Heart right ventricle (tissue), 16 donors: ENCODE results near the gene STXBP3. TPM values are rescaled to one million over a fixed set of nuclear protein-coding genes. Genes with fewer than 3 reads are reported as not detected.

ENCODE experiments used
- ATAC-seq, 8 donors: fragments of 200-7000 bp; cut with Tn5 transposase; one replicate each; pipeline ENCODE4 v1.9.1; 2020; ENCODE audit warnings: mild to moderate bottlenecking in 8 of 8, moderate library complexity in 8 of 8, moderate number of reproducible peaks in 1 of 8
- DNase-seq, 2 donors: peaks; one replicate each; pipeline ENCODE4 v3.0.0-alpha.2; 2020
- H3K27ac ChIP-seq, 10 donors: fragments of 200-600 bp; sonication (generic) in 2 of 10; one replicate each; pipeline versions ENCODE4 v1.5.0 to v1.8.0; 2020 to 2022; ENCODE audit warnings: mild to moderate bottlenecking in 3 of 10
- H3K27me3 ChIP-seq, 7 donors: fragments of 200-600 bp; one replicate each; pipeline ENCODE4 v1.8.0; 2021 to 2022; ENCODE audit warnings: mild to moderate bottlenecking in 2 of 7
- H3K36me3 ChIP-seq, 9 donors: fragments of 200-600 bp; sonication (generic) in 1 of 9; one replicate each; pipeline versions ENCODE4 v1.5.0 to v1.8.0; 2020 to 2022; ENCODE audit warnings: mild to moderate bottlenecking in 2 of 9
- H3K4me1 ChIP-seq, 9 donors: fragments of 200-600 bp; sonication (generic) in 1 of 9; one replicate each; pipeline versions ENCODE4 v1.5.0 to v1.8.0; 2020 to 2022; ENCODE audit warnings: mild to moderate bottlenecking in 4 of 9
- H3K4me3 ChIP-seq, 10 donors: fragments of 200-600 bp; sonication (generic) in 2 of 10; one replicate each; pipeline versions ENCODE4 v1.5.0 to v1.8.0; 2020 to 2022; ENCODE audit warnings: mild to moderate bottlenecking in 7 of 10, moderate library complexity in 2 of 10
- H3K9me3 ChIP-seq, 11 donors: fragments of 200-600 bp in 10 of 11; sonication (generic) in 2 of 11; one replicate each; pipeline versions ENCODE4 v1.5.0 to v1.8.0; 2013 to 2022; ENCODE audit warnings: mild to moderate bottlenecking in 2 of 11, control low read depth in 1 of 11, moderate library complexity in 1 of 11
- WGBS, 2 donors: extraction: QIAGEN DNeasy Blood & Tissue Kit; methylation state at CpG; one replicate each; pipeline ENCODE4 v1.1.7; 2013; ENCODE audit warnings: inconsistent platforms in 1 of 2; 5-methylcytosine and 5-hydroxymethylcytosine counted together
- intact Hi-C, 10 donors: fragments of 100-400 bp; cut with DNase I; formaldehyde crosslinking; loops; one replicate each; pipeline versions ENCODE4 v1.11.1 to v1.14.2; 2022
- polyA plus RNA-seq, 2 donors: library from polyadenylated mRNA; stranded (reverse); fragments of 200-250 nt; gene quantifications; one replicate each; pipeline ENCODE4 v1.2.3, GENCODE V29; 2013
- total RNA-seq, 10 donors: library from RNA; stranded (reverse); fragmentation: NEBNext Ultra II Directional in 3 of 10; extraction: Animal tissue kit (Norgen Biotek cat#: 25700) in 3 of 10; gene quantifications; one replicate each; pipeline versions ENCODE4 v1.2.1 to v1.2.4, GENCODE V29; 2021 to 2023
- TF ChIP-seq, protein P1 (sequence below), 9 donors: fragments of 200-600 bp; sonication (generic) in 2 of 9; IDR thresholded peaks; one replicate each; pipeline versions ENCODE4 v1.5.0 to v1.8.0; 2021 to 2022; ENCODE audit warnings: antibody characterized with exemption in 9 of 9, mild to moderate bottlenecking in 5 of 9, moderate library complexity in 1 of 9
- donor health status: Arrhythmogenic right ventricular cardiomyopathy.
- donor health status: ischemic (EF 13 %, LVEDD 7.1; RV severe dilation, severe dysfunction).
- donor health status: healthy with polysubstance abuse.
- donor health status: DM: no; HTN: yes; CAD: no.
- donor health status: DM: no; HTN: no; CAD: no.
- donor health status: ischemic (EF 25% LVEDD 6.9; RV normal size, moderate dysfunction).
- donor health status: ischemic (EF 25% LVEDD 5.7; RV mildly dilated, moderate dysfunction).
- donor health status: healthy.
- donor health status: DM: yes; HTN: yes; CAD: no.
- donor health status: Ischemic cardiomyopathy.
- donor health status: ischemic (EF 35%, LVEDD 5.7; RV mildly dilated, moderate dysfunction).
- donor health status: nonischemic (EF 11% LVEDD 7.7; RV severe dilation, severe dysfunction).
- donor health status: DM: yes; HTN: yes; CAD: no.
- donor health status: PGD.
- donor health status: ischemic (EF 29% LVEDD 5.4; RV normal size, mild dysfunction).
- donor health status: nonischemic (EF 23%, LVEDD 6.1; RV moderate dilation, normal function).

STXBP3 gene
- total and polyA plus RNA-seq, 12 donors: 18.1 to 34.5 (median 22.9) TPM

DNA sequence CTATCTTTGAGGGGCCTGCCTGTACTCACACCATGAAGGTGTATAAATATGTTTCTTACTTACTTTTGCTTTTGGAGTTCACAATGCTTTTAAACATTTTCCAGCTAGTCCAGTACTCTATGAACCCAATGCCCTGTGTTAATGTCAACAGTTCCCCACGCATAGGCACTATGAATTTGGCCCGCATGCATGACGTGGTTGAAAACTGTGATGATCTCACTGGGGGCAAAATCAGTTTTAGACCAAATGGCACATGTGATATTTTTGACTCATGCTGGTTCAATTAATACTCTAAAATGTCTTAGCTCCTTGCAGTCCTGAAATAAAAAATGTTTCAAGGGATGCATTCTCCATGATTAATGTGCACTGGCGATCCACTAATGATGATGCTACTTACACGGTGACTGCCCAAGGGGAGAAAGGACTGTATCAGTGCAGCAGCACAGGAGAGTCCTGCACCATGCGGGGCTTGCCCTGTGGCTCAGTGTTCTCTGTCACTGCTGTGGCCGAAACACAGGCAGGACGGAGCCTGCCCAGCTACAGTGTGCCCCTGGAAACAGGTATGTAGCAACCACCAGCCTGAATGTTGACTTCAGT is 18.0 kb upstream of the STXBP3 start:
- Histone ChIP-seq H3K9me3 (no peaks in the 10 kb centered on the region), H3K4me3 (no peak overlapping the region), H3K27ac (no peak overlapping the region), H3K4me1 (peaks cover 0 to 1% (median 0%) of the 10 kb centered on the region in 9 donors), H3K27me3 (no peaks in the 10 kb centered on the region), H3K36me3 (no peaks in the 10 kb centered on the region)
- intact Hi-C loops: no loop called here
- no peak for ATAC-seq
- TF ChIP-seq, protein P1, sequence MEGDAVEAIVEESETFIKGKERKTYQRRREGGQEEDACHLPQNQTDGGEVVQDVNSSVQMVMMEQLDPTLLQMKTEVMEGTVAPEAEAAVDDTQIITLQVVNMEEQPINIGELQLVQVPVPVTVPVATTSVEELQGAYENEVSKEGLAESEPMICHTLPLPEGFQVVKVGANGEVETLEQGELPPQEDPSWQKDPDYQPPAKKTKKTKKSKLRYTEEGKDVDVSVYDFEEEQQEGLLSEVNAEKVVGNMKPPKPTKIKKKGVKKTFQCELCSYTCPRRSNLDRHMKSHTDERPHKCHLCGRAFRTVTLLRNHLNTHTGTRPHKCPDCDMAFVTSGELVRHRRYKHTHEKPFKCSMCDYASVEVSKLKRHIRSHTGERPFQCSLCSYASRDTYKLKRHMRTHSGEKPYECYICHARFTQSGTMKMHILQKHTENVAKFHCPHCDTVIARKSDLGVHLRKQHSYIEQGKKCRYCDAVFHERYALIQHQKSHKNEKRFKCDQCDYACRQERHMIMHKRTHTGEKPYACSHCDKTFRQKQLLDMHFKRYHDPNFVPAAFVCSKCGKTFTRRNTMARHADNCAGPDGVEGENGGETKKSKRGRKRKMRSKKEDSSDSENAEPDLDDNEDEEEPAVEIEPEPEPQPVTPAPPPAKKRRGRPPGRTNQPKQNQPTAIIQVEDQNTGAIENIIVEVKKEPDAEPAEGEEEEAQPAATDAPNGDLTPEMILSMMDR (IDR thresholded peaks at IDR 0.05): no peak
- no peak for DNase-seq
- 87 to 98% methylated on average over 8 of the region's 8 CpGs for WGBS, 2 donors

- no peak overlapping the region for H3K27ac ChIP-seq
- peaks cover 0 to 1% (median 0%) of the 10 kb centered on the region in 7 donors for H3K27me3 ChIP-seq
- no peaks in the 10 kb centered on the region for H3K4me1 ChIP-seq
- H3K4me3 ChIP-seq: no peak overlapping the region
- TF ChIP-seq, protein P1 (IDR thresholded peaks at IDR 0.05): no peak
- no peaks in the 10 kb centered on the region for H3K36me3 ChIP-seq
- no peak for DNase-seq
- ATAC-seq: no peak
- intact Hi-C loops: no loop called here
- no peaks in the 10 kb centered on the region for H3K9me3 ChIP-seq
- 92 to 94% methylated on average over 4 of the region's 4 CpGs for WGBS, 2 donors
Measured at GRCh38 chr1:108729481-108729880, 17.0 kb upstream of the STXBP3 start.

DNA sequence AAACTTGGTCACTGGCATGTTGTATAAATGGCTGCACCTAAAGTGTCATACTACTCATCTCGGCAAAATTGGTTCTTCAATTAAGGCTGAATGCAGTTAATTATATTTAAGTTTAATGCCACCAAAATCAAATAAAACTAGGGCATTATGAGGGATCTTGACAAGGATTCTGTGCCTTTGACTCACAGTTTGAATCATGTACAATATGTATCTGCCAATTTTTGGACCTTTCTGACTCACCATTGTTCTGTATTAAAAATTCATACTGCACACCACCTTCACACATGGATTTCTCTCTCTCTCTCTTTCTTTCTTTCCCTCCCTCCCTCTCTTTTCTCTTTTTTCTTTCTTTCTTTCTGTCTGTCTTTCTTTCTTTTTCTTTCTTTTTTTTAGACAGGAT is 14.1 kb upstream of the STXBP3 start:
- Histone ChIP-seq H3K4me3 (no peak overlapping the region), H3K27ac (no peak overlapping the region), H3K27me3 (peaks cover 0 to 12% (median 0%) of the 10 kb centered on the region in 7 donors), H3K9me3 (no peaks in the 10 kb centered on the region), H3K36me3 (no peaks in the 10 kb centered on the region), H3K4me1 (no peaks in the 10 kb centered on the region)
- intact Hi-C loops: no loop called here
- TF ChIP-seq, protein P1 (IDR thresholded peaks at IDR 0.05): no peak
- ATAC-seq (no peak), DNase-seq (no peak)
- WGBS, 2 donors: 94 to 96% methylated on average over 1 of the region's 1 CpG

DNA sequence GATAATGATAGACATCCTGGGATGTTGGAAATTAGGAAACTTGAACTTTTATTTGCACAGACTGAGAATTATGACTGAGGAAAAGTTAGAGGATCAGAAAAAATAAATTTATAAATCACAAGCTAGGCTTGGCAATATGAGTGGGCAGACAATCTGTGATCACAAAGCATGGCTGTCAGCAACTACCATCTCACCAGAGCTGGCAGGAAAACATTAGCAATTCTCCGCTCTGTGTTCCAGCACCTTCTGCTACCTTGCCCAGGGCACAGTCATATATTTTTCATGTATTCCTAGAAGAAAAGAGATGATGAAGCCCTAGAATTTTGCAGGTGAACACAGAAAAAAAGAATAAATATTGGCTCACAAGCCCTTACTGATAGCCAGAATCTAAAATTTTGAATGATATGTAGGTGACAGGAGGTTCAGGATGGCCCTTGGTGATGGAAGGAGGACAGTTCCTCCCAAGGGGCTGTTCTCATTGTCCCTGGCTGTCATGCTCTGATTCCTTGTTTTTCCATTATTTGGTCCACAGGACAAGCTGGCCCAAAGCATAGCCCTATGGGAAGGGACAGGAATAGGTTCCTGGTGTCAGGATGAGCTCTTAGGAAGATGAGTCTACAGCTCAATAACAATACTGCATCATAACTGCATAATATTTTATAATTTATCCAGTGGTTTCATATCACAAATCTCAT is 12.2 kb upstream of the STXBP3 start:
- no peaks in the 10 kb centered on the region for H3K9me3 ChIP-seq
- WGBS, 2 donors: 91 to 97% methylated on average over 1 of the region's 1 CpG
- no peak overlapping the region for H3K4me3 ChIP-seq
- DNase-seq (no peak), ATAC-seq (no peak)
- intact Hi-C loops: no loop called here
- TF ChIP-seq, protein P1 (IDR thresholded peaks at IDR 0.05): no peak
- H3K27me3 ChIP-seq: peaks cover 0 to 12% (median 0%) of the 10 kb centered on the region in 7 donors
- H3K27ac ChIP-seq: no peak overlapping the region
- no peaks in the 10 kb centered on the region for H3K36me3 ChIP-seq
- H3K4me1 ChIP-seq: no peaks in the 10 kb centered on the region
